GDM1 (cell line): ENCODE data around the gene IL2RA.
"Not testable (repeated sequence)": the region's sequence is repeated elsewhere in the genome, so short reads cannot be mapped to it uniquely, and the experiment has no call there.

ENCODE experiments used
- DNase-seq: peaks from one replicate; lab custom pipeline; 2025; lab: John Stamatoyannopoulos, UW

The IL2RA gene

GRCh38 chr10:6013413-6014192 lies 48.6 kb downstream of the IL2RA start:
- DNase-seq: no peak

GRCh38 chr10:6012121-6012905 lies 49.9 kb downstream of the IL2RA start:
- DNase-seq: no peak

DNA sequence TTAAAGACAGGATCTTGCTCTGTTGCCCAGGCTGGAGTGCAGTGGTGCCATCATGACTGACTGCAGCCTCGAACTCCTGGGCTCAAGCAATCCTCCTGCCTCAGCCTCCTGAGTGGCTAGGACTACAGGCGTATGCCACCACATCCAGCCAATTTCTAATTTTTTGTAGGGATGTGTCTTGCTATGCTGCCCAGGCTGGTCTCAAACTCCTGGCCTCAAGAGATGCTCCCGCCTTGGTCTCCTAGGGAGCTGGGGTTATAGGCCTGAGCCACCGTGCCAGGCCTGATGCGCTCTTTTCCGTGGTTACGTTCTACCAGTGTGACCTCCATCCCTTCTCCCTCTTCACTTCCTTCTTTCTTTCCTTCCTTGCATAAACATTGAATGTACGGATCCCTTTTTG lies 50.6 kb downstream of the IL2RA start:
- DNase-seq: no peak

- DNase-seq: no peak
Observed at GRCh38 chr10:6010569-6010968, 51.6 kb downstream of the IL2RA start.

GRCh38 chr10:6009961-6010360 lies 52.2 kb downstream of the IL2RA start:
- DNase-seq: no peak

DNA sequence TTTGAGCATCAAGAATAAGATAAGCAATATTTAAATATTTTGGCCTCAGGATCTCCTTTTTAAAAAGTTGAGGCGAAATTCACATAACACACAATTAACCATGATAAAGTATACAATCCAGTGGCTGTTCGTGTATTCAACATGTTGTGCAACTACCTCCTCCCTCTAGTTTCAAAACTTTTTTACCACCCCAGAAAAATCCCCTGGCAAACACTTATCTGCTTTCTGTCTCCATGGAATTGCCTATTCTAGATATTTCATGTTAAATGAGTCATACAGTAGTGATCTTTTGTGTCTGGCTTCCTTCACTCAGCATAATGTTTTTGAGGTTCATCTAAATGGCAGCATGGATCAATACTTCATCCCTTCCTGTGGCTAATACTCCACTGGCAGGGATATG lies 53.0 kb downstream of the IL2RA start:
- DNase-seq: no peak

- DNase-seq: no peak
Observed at GRCh38 chr10:6008497-6009142, 53.5 kb downstream of the IL2RA start.

GRCh38 chr10:6006991-6007390 lies 55.2 kb downstream of the IL2RA start:
- DNase-seq: no peak

DNA sequence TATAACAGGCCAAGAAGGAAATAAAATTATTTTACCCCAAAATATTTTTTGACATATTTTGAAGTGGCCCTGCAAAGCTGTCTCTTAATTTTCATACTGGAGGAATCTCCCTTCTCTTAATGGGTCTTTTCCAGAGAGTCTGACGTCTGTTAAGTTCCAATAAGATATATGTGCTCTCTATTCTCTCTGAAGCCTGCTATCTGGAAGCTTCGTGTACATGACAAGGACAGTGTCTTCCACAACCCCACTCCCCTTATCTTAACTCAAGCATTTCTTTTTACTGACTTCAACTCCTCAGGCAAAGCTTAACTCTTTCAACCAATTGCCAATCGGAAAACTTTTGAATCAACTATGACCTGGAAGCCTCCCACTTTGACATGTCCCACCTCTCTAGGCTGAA lies 55.6 kb downstream of the IL2RA start:
- no peak for DNase-seq

GRCh38 chr10:6005856-6006395 lies 56.2 kb downstream of the IL2RA start:
- DNase-seq: no peak

DNA sequence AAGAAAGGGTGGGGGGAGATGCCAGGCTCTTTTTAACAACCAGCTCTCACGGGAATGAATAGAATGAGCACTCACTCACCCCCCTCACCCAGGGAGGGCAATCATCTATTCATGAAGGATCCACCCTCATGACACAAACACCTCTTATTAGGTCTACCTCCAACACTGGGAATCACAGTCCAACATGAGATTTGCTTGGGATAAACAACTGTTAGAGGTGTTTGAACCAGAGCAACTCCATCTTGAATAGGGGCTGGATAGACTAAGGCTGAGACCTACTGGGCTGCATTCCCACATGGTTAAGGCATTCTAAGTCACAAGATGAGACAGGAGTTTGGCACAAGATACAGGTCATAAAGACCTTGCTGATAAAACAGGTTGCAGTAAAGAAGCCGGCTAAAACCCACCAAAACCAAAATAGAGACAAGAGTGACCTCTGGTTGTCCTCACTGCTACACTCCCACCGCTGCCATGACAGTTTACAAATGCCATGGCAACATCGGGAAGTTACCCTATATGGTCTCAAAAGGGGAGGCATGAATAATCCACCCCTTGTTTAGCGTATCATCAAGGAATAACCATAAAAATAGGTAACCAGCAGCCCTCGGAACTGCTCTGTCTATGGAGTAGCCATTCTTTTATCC lies 56.9 kb downstream of the IL2RA start:
- DNase-seq: not testable (repeated sequence)

GRCh38 chr10:6002809-6003510 lies 59.2 kb downstream of the IL2RA start:
- DNase-seq: no peak

DNA sequence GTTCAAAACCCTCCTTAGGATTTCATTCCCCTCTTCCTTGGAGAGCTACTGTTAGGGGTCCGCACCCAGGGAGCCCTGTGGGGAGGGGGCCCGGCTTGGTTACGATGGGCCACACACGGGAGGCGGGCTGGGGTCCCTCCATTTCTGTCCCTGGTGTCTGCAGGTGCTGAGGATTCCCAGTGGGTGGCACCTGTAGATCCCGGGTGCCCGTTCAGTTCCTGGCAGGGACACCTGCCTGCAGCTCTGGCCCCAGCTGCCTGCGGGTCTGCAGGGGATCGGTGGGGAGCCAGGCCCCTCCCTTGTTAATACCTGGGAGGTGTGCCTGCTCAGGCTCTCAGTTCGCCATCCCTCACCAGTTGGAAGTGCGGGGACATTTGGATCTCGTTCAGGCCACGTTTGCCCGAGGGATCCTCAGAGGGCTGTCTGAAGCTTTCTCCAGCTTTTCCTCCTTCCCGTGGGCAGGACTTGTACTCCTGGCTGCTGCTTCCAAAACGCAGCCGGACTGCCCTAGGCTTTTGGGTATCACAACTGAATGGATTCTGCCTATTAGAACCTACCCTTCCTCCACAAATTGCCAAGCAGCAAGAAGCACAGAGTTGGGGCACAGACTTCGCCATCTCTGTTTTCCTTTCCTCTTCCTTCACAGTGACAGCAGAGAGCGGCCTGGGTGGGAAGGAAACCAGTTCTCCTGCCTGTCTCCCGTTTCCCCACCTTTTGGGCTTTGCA lies 62.6 kb downstream of the IL2RA start:
- no peak for DNase-seq

- no peak for DNase-seq
Observed at GRCh38 chr10:5996696-5997095, 65.5 kb downstream of the IL2RA start.

DNA sequence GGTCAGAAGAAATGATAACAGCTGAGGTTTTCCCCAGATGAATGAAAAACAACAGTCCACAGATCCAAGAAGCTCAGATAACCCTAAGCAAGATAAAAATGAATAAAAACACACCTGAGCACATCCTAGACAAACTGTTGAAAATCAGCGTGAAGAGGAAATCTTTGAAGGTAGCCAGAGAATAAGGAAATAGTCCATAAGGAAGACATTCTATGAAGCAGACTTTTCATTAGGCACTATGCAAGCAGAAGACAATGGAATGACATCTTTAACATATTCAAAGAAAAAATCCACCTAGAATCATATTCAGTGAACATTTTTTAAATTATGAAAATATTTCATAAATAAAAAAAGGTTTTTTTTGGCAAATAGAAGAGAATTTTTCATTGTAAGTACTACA lies 69.8 kb downstream of the IL2RA start:
- no peak for DNase-seq

DNA sequence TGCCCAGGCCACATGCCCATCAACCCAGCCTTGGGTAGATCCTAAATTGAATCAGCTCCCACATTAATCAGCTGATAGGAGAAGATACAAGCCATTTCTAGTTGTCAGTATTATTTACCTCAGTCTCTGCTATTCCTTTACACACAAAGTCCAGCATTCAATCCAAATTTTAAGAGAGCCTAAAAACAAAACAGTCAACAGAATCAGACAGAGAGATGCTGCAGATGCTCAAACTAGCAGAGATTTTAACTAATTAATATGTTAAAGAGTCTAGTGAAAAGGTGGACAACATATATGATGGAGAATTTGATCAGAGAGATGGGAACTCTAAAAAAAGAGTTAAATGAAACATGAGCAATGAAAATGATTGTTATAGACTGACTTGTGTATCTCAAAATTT lies 70.5 kb downstream of the IL2RA start:
- DNase-seq: no peak

DNA sequence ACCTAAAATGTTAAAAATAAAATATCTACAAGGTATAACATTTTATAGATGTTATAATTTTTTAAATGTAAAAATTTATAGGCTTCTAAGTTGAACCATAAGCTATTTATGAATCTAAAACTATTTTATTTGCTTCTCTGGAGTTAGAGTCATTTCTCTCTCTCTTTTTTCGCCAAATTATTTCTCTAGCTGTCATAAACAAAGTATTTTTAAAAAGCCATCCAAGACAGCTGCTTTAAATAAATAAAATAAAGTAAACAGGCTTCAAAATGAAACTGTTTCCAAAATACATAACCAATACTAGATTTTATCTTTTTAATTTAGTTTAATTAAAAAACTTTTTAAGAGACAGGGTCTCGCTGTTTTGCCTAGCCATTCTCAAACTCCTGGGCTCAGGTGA lies 72.4 kb downstream of the IL2RA start:
- no peak for DNase-seq

DNA sequence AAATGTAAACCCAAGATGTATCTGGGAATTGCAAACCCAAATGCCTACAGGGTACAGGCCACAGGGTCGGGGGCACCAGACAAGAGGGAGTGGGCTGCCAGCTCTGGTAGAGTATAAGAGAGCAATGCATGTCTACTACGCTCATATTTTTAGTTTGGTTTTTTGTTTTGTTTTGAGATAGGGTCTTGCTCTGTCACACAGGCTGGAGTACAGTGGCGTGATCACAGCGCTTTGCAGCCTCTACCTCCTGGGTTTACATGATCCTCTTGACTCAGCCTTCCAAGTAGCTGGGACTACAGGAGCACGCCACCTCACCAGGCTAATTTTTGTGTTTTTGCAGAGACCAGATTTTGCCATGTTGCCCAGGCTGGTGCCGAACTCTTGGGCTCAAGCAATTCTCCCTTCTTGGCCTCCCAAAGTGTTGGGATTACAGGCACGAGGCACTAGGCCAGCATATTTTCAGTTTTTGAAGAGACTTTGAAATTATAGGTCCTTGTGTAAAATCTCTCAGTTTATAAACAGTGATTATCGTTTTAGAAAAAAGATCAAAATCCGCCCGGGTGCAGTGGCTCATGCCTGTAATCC lies 73.7 kb downstream of the IL2RA start:
- no peak for DNase-seq

GRCh38 chr10:5987747-5988146 lies 74.4 kb downstream of the IL2RA start:
- no peak for DNase-seq

- no peak for DNase-seq
Observed at GRCh38 chr10:5985029-5985428, 77.1 kb downstream of the IL2RA start.

DNA sequence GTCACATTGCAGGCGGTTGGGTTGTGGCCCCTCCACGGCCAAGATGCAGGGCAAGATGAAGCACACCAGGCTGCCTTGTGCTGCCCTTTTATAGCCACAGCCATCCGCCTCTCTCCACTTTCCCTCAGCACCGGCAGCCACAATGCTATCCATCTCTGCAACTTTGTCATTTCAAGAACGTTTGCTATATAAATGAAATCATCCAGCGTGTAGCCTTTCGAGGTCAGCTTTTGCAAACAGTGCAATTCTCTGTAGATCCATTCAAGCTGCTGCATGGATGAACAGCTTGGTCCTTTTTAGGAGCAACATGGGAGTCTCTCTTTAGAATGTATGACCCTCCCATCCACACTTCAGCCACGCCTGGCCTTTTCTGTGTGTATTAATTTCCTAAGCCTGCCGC lies 78.4 kb downstream of the IL2RA start:
- no peak for DNase-seq
